SJSA1 (cell line): Measurements from ENCODE around the gene NUDT7. TPM values are rescaled to one million over a fixed set of nuclear protein-coding genes. Genes with fewer than 3 reads are reported as not detected.
A peak's percentile ranks its signal among the peaks of the same experiment; 100 is the strongest.

Experiments
- DNase-seq, 2 experiments: peaks; one replicate each; pipeline ENCODE4 v3.0.0-alpha.2; 2015 to 2020; ENCODE audit warnings: low spot score in 2 of 2, low read depth in 1 of 2
- H3K27ac ChIP-seq: fragments of 250-450 bp; sonication (Bioruptor Pico); 2 replicates; pipeline ENCODE4 v1.5.1; 2020; ENCODE audit warnings: mild to moderate bottlenecking, moderate library complexity
- H3K27me3 ChIP-seq: fragments of 250-450 bp; sonication (Bioruptor Pico); replicated peaks from 2 replicates; pipeline ENCODE4 v1.5.1; 2020; ENCODE audit warnings: mild to moderate bottlenecking, moderate library complexity
- H3K36me3 ChIP-seq: fragments of 250-450 bp; sonication (Bioruptor Pico); 2 replicates; pipeline ENCODE4 v1.5.1; 2020; ENCODE audit warnings: mild to moderate bottlenecking
- H3K4me1 ChIP-seq: fragments of 250-450 bp; sonication (Bioruptor Pico); replicated peaks from 2 replicates; pipeline ENCODE4 v1.6.1; 2021; ENCODE audit warnings: mild to moderate bottlenecking
- H3K4me3 ChIP-seq: fragments of 250-450 bp; sonication (Bioruptor Pico); 2 replicates; pipeline ENCODE4 v1.5.1; 2020; ENCODE audit warnings: mild to moderate bottlenecking
- H3K9me3 ChIP-seq: fragments of 250-450 bp; sonication (Bioruptor Pico); replicated peaks from 2 replicates; pipeline ENCODE4 v1.5.1; 2020; ENCODE audit warnings: mild to moderate bottlenecking
- total RNA-seq: library from RNA; depleted of rRNA; stranded (reverse); fragments of >200 nt; shearing (Covaris generic); gene quantifications from 2 replicates; pipeline ENCODE4 v1.2.3, GENCODE V29; 2014

The NUDT7 gene
- total RNA-seq, 1 experiment from 2014 or later = 2.8 TPM

DNA sequence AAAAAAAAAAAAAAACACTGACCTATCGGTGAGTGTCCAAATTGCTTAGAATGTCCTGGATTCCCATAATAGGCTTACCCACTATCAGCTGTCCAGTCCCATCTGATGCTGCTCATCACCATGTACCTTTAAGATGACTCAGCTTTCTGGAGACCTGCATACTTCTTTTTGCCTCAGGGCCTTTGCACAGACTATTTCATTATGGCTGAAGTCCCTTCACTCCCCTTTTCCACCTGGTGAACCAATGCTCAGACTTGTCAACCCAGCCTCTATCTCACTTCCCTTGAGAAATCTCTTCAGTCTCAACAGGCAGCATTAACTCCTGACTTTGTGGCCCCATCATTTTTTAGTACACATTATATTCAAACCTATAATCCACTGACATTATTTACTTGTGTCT is 29.7 kb upstream of the NUDT7 start:
- Histone ChIP-seq H3K36me3 (no peaks in the 10 kb centered on the region), H3K9me3 (no peaks in the 10 kb centered on the region), H3K4me1 (peaks cover 6% of the 10 kb centered on the region; the same call in 1 of the 2 replicates), H3K4me3 (no peak overlapping the region), H3K27ac (no peak overlapping the region), H3K27me3 (no peaks in the 10 kb centered on the region)
- no peak for DNase-seq

- Histone ChIP-seq H3K36me3 (no peaks in the 10 kb centered on the region), H3K4me3 (no peak overlapping the region), H3K27me3 (no peaks in the 10 kb centered on the region), H3K9me3 (no peaks in the 10 kb centered on the region), H3K4me1 (peaks cover 4% of the 10 kb centered on the region; the same call in 1 of the 2 replicates), H3K27ac (no peak overlapping the region)
- no peak for DNase-seq
Observed at GRCh38 chr16:77696149-77696548, 26.2 kb upstream of the NUDT7 start.

DNA sequence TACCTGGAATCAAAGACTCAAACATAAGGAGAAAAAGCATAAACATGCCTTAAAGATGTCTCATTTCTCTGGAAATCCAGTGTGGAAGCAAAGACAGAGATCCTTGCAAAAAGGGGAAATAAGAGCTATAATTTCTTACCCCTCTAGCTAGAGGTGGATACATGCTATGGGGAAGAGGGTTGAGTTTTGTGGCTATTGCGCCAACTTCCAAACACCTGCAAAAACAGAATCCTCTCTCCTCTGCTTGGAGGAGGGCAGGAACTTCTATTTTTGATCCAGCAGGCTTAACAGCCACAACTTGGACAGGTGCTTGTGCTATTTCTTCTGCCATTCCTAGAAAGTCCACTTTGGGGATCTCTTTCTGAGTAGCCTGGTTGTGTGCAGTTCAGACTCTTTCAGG is 21.5 kb upstream of the NUDT7 start:
- no peak overlapping the region for H3K4me3 ChIP-seq
- no peaks in the 10 kb centered on the region for H3K27me3 ChIP-seq
- no peak for DNase-seq
- no peaks in the 10 kb centered on the region for H3K9me3 ChIP-seq
- H3K36me3 ChIP-seq = no peaks in the 10 kb centered on the region
- H3K4me1 ChIP-seq = no peaks in the 10 kb centered on the region
- no peak overlapping the region for H3K27ac ChIP-seq

- Histone ChIP-seq H3K27me3 (no peaks in the 10 kb centered on the region), H3K9me3 (no peaks in the 10 kb centered on the region), H3K36me3 (no peaks in the 10 kb centered on the region), H3K4me1 (no peaks in the 10 kb centered on the region), H3K4me3 (no peak overlapping the region), H3K27ac (no peak overlapping the region)
- no peak for DNase-seq
Observed at GRCh38 chr16:77705351-77705750, 17.0 kb upstream of the NUDT7 start.

- Histone ChIP-seq H3K36me3 (no peaks in the 10 kb centered on the region), H3K9me3 (no peaks in the 10 kb centered on the region), H3K27ac (no peak overlapping the region), H3K27me3 (no peaks in the 10 kb centered on the region), H3K4me3 (no peak overlapping the region), H3K4me1 (no peaks in the 10 kb centered on the region)
- DNase-seq = no peak
Observed at GRCh38 chr16:77711179-77711578, 11.1 kb upstream of the NUDT7 start.

- DNase-seq = no peak
Observed at GRCh38 chr16:77711775-77712174, 10.5 kb upstream of the NUDT7 start.

DNA sequence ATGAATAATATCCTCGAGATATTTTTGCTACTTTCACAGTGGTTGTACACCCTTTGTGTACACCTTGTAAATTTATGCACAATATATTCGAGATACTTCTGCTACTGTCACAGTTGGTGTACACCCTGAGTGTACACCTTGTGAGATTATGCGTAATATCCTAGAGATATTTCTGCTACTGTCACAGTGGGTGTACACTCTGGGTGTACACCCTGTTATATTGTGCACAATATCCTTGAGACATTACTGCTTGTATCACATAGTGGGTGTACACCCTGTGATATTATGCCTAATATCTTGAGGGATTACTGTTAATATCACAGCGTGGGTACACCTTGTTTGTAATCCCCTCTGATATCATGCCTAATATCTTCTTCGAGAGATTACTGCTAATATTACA is 7.2 kb upstream of the NUDT7 start:
- Histone ChIP-seq H3K27ac (no peak overlapping the region), H3K36me3 (no peaks in the 10 kb centered on the region), H3K4me3 (no peak overlapping the region), H3K9me3 (no peaks in the 10 kb centered on the region), H3K27me3 (no peaks in the 10 kb centered on the region), H3K4me1 (no peaks in the 10 kb centered on the region)
- DNase-seq = no peak

More at GRCh38 chr16:77711775-77712174, 10.5 kb upstream of the NUDT7 start:
- Histone ChIP-seq H3K27ac (no peak overlapping the region), H3K27me3 (no peaks in the 10 kb centered on the region), H3K4me3 (no peak overlapping the region), H3K36me3 (no peaks in the 10 kb centered on the region), H3K4me1 (no peaks in the 10 kb centered on the region), H3K9me3 (no peaks in the 10 kb centered on the region)

- Histone ChIP-seq H3K27ac (no peak overlapping the region), H3K36me3 (no peaks in the 10 kb centered on the region), H3K9me3 (no peaks in the 10 kb centered on the region), H3K27me3 (no peaks in the 10 kb centered on the region), H3K4me3 (no peak overlapping the region), H3K4me1 (peaks cover 5% of the 10 kb centered on the region)
- no peak for DNase-seq
Observed at GRCh38 chr16:77721752-77722308, 484 bp upstream of the NUDT7 start.

- Histone ChIP-seq H3K27ac (peak overlapping the region; percentile 61), H3K36me3 (no peaks in the 10 kb centered on the region), H3K4me1 (peaks cover 5% of the 10 kb centered on the region), H3K9me3 (no peaks in the 10 kb centered on the region), H3K27me3 (no peaks in the 10 kb centered on the region), H3K4me3 (peak overlapping the region; percentile 55)
- no peak for DNase-seq
Observed at GRCh38 chr16:77723108-77723514, 797 bp downstream of the NUDT7 start.

- Histone ChIP-seq H3K4me1 (peaks cover 5% of the 10 kb centered on the region), H3K27me3 (no peaks in the 10 kb centered on the region), H3K27ac (no peak overlapping the region), H3K9me3 (no peaks in the 10 kb centered on the region), H3K36me3 (no peaks in the 10 kb centered on the region), H3K4me3 (no peak overlapping the region)
- no peak for DNase-seq
Observed at GRCh38 chr16:77724174-77724573, 1.9 kb downstream of the NUDT7 start.

- no peak for DNase-seq
- Histone ChIP-seq H3K36me3 (no peaks in the 10 kb centered on the region), H3K27me3 (no peaks in the 10 kb centered on the region), H3K4me1 (peaks cover 10% of the 10 kb centered on the region), H3K27ac (no peak overlapping the region), H3K9me3 (no peaks in the 10 kb centered on the region), H3K4me3 (no peak overlapping the region)
Observed at GRCh38 chr16:77729951-77730350, 7.6 kb downstream of the NUDT7 start.

DNA sequence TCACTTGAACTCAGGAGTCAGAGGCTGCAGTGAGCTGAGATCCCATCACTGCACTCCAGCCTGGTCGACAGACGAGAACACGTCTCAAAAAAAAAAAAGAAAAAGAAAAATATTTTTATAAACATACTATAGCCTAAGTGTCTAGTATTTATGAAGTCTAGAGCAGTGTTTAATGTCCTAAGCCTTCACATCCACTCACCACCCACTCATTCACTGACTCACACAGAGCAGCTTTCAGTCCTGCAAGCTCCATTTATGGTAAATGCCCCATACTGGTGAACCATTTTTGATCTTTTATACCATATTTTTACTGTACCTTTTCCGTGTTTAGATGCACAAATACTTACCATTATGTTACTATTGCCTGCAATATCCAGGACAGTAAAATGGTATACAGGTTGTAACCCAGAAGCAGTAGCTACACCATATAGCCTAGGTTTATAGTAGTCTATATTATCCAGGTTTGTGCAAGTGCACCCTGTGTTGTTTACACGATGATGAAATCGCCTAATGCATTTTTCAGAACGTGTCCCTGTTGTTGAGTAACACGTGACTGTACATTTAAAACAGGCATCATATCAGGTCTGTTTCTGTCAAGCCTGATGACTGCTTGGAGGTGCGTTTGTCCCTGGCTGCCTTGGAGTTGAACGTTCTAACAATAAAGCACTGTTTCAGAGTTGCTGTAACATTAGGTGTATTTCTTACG is 10.1 kb downstream of the NUDT7 start:
- H3K27me3 ChIP-seq = no peaks in the 10 kb centered on the region
- no peak overlapping the region for H3K4me3 ChIP-seq
- H3K9me3 ChIP-seq = no peaks in the 10 kb centered on the region
- no peaks in the 10 kb centered on the region for H3K36me3 ChIP-seq
- no peak overlapping the region for H3K27ac ChIP-seq
- H3K4me1 ChIP-seq = peaks cover 13% of the 10 kb centered on the region
- peak in 1 of 2 experiments; percentile 11 for DNase-seq

DNA sequence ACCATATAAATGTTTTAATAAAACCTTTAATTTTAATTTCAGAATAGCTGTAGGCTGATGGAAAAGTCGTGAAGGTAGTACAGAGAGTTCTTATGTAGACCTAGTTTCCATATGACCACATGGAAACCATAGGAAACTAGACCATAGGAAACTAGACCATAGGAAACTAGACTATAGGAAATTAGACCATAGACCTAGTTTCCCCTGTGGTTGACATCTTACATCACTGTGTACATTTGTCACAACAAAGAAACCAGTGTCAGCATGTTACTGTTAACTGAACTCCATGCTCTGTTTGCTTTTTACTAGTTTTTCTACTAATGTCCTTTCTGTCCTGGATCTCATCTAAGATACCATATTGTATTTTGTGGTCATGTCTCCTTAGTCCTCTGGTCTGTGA is 14.6 kb downstream of the NUDT7 start:
- H3K4me3 ChIP-seq = no peak overlapping the region
- H3K27me3 ChIP-seq = no peaks in the 10 kb centered on the region

GRCh38 chr16:77738706-77739558 is 16.6 kb downstream of the NUDT7 start:
- 0 out of 2 replicates have a peak, but pooled peaks cover 3% of the 10 kb centered on the region for H3K4me1 ChIP-seq
- no peaks in the 10 kb centered on the region for H3K36me3 ChIP-seq
- H3K9me3 ChIP-seq = no peaks in the 10 kb centered on the region
- no peak overlapping the region for H3K4me3 ChIP-seq
- H3K27me3 ChIP-seq = no peaks in the 10 kb centered on the region
- H3K27ac ChIP-seq = no peak overlapping the region
- DNase-seq = no peak

More for the DNA sequence above, 14.6 kb downstream of the NUDT7 start:
- no peaks in the 10 kb centered on the region for H3K9me3 ChIP-seq
- H3K36me3 ChIP-seq = no peaks in the 10 kb centered on the region
- DNase-seq = no peak
- peaks cover 13% of the 10 kb centered on the region for H3K4me1 ChIP-seq
- H3K27ac ChIP-seq = no peak overlapping the region
